ENCODE results near the gene OR5H2.

GRCh38 chr3:98322101-98322500 lies 39.8 kb downstream of the OR5H2 start:
- TF ChIP-seq EZH2 (IDR thresholded peaks at IDR 0.05; ENCODE audit: borderline replicate concordance, low read depth, low read length, poor library complexity, severe bottlenecking), result no peak
- no peak for TF ChIP-seq CTCF (conservative IDR thresholded peaks at IDR 0.05; ENCODE audit: low read depth, low read length)
